ENCODE results near the gene UGT1A8.

GRCh38 chr2:233761040-233761769, 143.8 kb downstream of the UGT1A8 start:
- no peak for TF ChIP-seq EZH2 (IDR thresholded peaks at IDR 0.05; ENCODE audit: low read length, missing control alignments)
- TF ChIP-seq CTCF (conservative IDR thresholded peaks at IDR 0.05 in 1 of 2, IDR thresholded peaks at IDR 0.05 in 1 of 2; ENCODE audit: low read depth in 1 of 2, low read length in 2 of 2) = no peak
